Measurements from ENCODE around the gene SMOC1. TPM values are rescaled to one million over a fixed set of nuclear protein-coding genes. Genes with fewer than 3 reads are reported as not detected.

The SMOC1 gene
- total RNA-seq, 2 donors from 2014 or later = 14.1 to 18.6 TPM

DNA sequence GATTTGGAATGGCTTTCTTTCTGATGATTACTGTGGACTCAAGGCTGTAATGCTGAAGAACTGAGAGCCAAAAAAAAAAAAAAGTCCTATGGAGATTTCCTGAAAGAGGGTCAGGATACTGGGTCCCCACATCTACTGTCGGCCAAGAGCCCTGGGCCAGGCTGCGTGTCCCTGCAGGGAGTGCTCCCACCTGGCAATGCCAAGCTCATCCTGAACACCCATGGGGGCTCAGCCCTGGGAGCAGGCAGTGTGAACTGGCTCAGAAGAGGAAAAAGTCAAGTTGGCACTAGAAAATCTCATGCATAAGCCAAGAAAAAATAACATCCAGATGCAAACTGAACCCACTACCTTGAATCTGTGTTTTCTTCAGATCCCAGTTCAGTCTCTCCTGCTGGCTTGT, 35.0 kb upstream of the SMOC1 start:
- Histone ChIP-seq H3K4me3 (no peak overlapping the region), H3K36me3 (no peaks in the 10 kb centered on the region), H3K4me1 (no peaks in the 10 kb centered on the region), H3K27me3 (no peaks in the 10 kb centered on the region), H3K27ac (no peak overlapping the region), H3K9me3 (no peaks in the 10 kb centered on the region)
- TF ChIP-seq, protein P1, sequence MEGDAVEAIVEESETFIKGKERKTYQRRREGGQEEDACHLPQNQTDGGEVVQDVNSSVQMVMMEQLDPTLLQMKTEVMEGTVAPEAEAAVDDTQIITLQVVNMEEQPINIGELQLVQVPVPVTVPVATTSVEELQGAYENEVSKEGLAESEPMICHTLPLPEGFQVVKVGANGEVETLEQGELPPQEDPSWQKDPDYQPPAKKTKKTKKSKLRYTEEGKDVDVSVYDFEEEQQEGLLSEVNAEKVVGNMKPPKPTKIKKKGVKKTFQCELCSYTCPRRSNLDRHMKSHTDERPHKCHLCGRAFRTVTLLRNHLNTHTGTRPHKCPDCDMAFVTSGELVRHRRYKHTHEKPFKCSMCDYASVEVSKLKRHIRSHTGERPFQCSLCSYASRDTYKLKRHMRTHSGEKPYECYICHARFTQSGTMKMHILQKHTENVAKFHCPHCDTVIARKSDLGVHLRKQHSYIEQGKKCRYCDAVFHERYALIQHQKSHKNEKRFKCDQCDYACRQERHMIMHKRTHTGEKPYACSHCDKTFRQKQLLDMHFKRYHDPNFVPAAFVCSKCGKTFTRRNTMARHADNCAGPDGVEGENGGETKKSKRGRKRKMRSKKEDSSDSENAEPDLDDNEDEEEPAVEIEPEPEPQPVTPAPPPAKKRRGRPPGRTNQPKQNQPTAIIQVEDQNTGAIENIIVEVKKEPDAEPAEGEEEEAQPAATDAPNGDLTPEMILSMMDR (IDR thresholded peaks at IDR 0.05) = no peak
- DNase-seq (ENCODE audit: low spot score) = no peak

DNA sequence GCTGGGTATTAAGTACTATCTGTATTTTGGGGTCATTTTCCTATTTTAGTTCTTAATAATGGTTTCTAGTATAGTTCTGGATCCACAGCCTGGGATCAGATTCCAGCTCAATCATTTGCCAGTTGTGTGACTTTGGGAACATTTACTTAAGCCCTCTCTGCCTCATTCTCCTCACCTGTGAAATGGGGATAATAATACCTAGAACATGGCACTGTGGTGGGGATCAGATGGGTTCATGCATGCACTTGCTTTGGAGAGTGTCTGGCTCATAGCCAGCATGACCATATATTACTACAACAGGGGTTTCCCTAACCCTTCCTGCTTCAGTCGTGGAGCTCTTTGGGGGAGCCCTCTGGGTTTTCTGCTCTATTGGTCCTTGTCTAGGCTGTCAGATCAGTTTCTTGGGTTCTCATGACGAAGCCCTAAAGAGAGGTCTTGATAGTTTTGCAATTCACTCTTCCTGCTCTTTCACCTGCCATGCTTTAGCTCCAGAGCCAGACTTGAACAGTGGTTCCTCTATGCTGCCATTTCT, 34.1 kb upstream of the SMOC1 start:
- H3K36me3 ChIP-seq = no peaks in the 10 kb centered on the region
- no peaks in the 10 kb centered on the region for H3K9me3 ChIP-seq
- DNase-seq (ENCODE audit: low spot score) = no peak
- TF ChIP-seq, protein P1 (IDR thresholded peaks at IDR 0.05) = no peak
- H3K4me3 ChIP-seq = no peak overlapping the region
- H3K27me3 ChIP-seq = no peaks in the 10 kb centered on the region
- no peaks in the 10 kb centered on the region for H3K4me1 ChIP-seq
- no peak overlapping the region for H3K27ac ChIP-seq

DNA sequence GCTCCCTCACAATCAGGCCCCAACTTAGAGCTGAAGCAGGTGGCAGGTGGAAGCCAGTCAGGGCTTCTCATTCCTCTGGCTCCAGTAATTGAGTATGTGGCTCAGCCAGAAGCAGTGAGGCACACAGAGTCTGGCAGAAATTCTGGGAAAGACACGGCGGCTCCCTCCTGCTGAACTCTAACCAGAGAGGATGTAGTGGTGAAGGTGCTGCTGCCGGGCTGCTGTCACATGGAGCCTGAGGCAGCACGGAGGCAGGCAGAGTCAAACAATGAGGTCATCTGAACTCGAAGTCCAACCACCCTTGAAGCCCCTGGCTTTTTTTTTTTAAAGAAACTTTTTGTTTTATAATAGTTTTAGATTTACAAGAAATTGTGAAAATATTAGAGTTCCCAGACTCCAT, 33.4 kb upstream of the SMOC1 start:
- TF ChIP-seq, protein P1 (IDR thresholded peaks at IDR 0.05) = no peak
- Histone ChIP-seq H3K9me3 (no peaks in the 10 kb centered on the region), H3K27ac (no peak overlapping the region), H3K4me1 (no peaks in the 10 kb centered on the region), H3K4me3 (no peak overlapping the region), H3K27me3 (no peaks in the 10 kb centered on the region), H3K36me3 (no peaks in the 10 kb centered on the region)
- DNase-seq (ENCODE audit: low spot score) = no peak

DNA sequence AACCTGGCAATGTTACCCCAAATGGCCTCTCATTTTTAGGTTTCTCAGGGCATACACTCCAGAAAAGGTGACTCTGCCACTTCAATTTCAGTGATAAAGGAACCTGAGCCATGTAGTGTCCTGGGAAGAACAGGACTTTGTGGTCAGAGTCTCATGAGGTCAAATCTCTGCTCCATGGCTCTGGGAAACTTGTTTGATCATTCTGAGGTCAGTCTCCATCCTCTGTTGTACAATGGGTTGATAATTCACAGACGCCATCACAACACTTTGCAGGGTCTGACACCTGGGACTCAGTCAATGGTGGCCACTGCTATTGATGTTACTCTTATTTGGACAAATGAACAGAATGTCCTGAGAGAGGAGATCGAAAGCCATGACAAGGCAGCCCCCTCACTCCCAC, 31.1 kb upstream of the SMOC1 start:
- Histone ChIP-seq H3K9me3 (no peaks in the 10 kb centered on the region), H3K4me3 (no peak overlapping the region), H3K27ac (no peak overlapping the region), H3K27me3 (no peaks in the 10 kb centered on the region), H3K36me3 (no peaks in the 10 kb centered on the region), H3K4me1 (no peaks in the 10 kb centered on the region)
- TF ChIP-seq, protein P1 (IDR thresholded peaks at IDR 0.05) = no peak
- DNase-seq (ENCODE audit: low spot score) = no peak

DNA sequence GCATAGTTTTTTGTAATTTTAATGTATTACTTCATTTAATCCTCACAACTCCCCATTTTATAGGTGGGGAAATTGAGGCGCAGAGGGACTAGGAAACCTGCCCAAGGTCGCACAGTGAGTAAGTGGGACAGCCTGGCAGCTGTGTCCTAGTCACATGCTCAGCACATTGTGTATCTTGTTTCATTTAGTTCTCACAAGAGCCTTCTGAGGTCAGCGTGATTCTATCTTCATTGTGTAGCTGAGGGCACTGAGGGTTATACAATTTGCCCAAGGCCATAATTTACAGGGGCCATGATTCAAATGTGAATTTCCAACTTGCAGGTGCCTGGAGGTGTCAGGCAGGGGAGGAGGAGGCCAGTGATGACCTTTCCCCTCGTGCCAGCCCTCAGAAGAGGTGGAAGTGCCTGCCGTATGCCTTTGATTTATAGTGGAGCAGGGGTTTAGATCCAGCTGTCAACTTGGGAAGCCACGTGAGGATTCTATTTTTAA, 30.3 kb upstream of the SMOC1 start:
- H3K27me3 ChIP-seq = no peaks in the 10 kb centered on the region
- H3K4me3 ChIP-seq = no peak overlapping the region
- no peaks in the 10 kb centered on the region for H3K4me1 ChIP-seq
- no peak overlapping the region for H3K27ac ChIP-seq
- TF ChIP-seq, protein P1 (IDR thresholded peaks at IDR 0.05) = no peak
- H3K36me3 ChIP-seq = no peaks in the 10 kb centered on the region
- H3K9me3 ChIP-seq = no peaks in the 10 kb centered on the region
- no peak for DNase-seq (ENCODE audit: low spot score)

DNA sequence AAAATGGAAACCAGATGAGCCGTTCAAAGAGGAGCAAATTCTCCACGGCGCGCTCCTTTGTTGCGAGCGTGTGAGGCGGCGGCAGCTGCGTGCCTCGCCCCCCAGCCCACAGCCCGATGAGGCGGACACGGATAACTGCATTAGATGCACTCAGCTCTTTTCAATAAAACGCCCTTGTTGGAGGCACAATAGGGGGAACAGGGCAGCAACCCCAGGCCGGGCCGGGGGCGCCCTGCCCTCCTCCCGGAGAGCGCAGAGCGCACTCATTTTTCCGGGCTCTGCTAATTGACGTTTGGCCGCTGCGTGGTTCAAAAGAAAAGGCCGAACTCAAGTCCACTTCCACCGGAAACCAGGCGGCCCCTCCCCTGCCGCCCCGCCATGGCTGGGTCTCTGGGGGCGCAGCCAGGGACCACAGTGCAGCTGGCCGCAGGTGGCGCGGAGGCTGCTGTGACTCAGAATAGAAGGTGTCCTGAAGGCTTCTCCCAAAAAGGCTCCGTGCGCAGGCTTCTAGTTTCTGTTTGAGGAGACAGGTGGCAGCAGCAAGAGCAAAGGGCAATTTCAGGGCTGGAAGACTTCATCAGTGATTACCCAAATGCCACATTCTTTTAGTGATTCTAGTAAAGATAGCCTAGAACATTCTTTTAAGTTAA, 29.0 kb upstream of the SMOC1 start:
- H3K9me3 ChIP-seq = no peaks in the 10 kb centered on the region
- no peaks in the 10 kb centered on the region for H3K4me1 ChIP-seq
- no peaks in the 10 kb centered on the region for H3K36me3 ChIP-seq
- H3K27ac ChIP-seq = no peak overlapping the region
- H3K4me3 ChIP-seq = no peak overlapping the region
- no peak for DNase-seq (ENCODE audit: low spot score)
- TF ChIP-seq, protein P1 (IDR thresholded peaks at IDR 0.05) = no peak
- no peaks in the 10 kb centered on the region for H3K27me3 ChIP-seq
